CD8-positive, alpha-beta memory T cell (primary cell): Measurements from ENCODE around the gene MAPK4. TPM values are rescaled to one million over a fixed set of nuclear protein-coding genes. Genes with fewer than 3 reads are reported as not detected.
A peak's percentile ranks its signal among the peaks of the same experiment; 100 is the strongest.

ENCODE experiments used
- CTCF ChIA-PET: fragments of 350-600 bp; sonication (Branson Sonifier 250); formaldehyde crosslinking; loops from one replicate; lab custom pipeline; 2021; ENCODE audit warnings: antibody characterized with exemption; lab: Charles Lee
- POLR2A ChIA-PET: fragments of 350-600 bp; sonication (Branson Sonifier 250); formaldehyde crosslinking; loops from one replicate; lab custom pipeline; 2021; ENCODE audit warnings: antibody characterized with exemption; lab: Charles Lee
- DNase-seq, 5 donors: peaks; one replicate each; pipeline versions ENCODE4 v3.0.0 to v3.0.0-alpha.2; 2020 to 2022; ENCODE audit warnings: mixed read lengths in 1 of 5
- H3K27ac ChIP-seq: one replicate; pipeline ENCODE4 v1.7.0; 2013; ENCODE audit warnings: low read depth, mild to moderate bottlenecking, low read length, moderate library complexity
- H3K27me3 ChIP-seq: 2 replicates; pipeline ENCODE4 v1.7.0; 2013; ENCODE audit warnings: low read length, mild to moderate bottlenecking; ENCODE audit not compliant: insufficient read depth, poor library complexity, severe bottlenecking
- H3K36me3 ChIP-seq: 2 replicates; pipeline ENCODE4 v1.7.0; 2013; ENCODE audit warnings: mild to moderate bottlenecking, low read length, moderate library complexity; ENCODE audit not compliant: insufficient read depth
- H3K4me1 ChIP-seq: 2 replicates; pipeline ENCODE4 v1.7.0; 2013; ENCODE audit warnings: mild to moderate bottlenecking, low read length, moderate library complexity; ENCODE audit not compliant: insufficient read depth
- H3K4me3 ChIP-seq: 2 replicates; pipeline ENCODE4 v1.7.0; 2013; ENCODE audit warnings: mild to moderate bottlenecking, low read length
- H3K9me3 ChIP-seq: 2 replicates; pipeline ENCODE4 v1.7.0; 2013; ENCODE audit warnings: mild to moderate bottlenecking, low read length
- H3K27ac Mint-ChIP-seq, 8 donors: one replicate each; pipeline ENCODE4 v1.8.0; 2020 to 2021; ENCODE audit warnings: mixed read lengths in 8 of 8, mild to moderate bottlenecking in 6 of 8, inconsistent platforms in 3 of 8, moderate library complexity in 3 of 8
- H3K27me3 Mint-ChIP-seq, 2 donors: one replicate each; pipeline ENCODE4 v1.8.0; 2020 to 2021; ENCODE audit warnings: mixed read lengths in 2 of 2, mild to moderate bottlenecking in 1 of 2, moderate library complexity in 1 of 2
- H3K36me3 Mint-ChIP-seq, 3 donors: one replicate each; pipeline ENCODE4 v1.8.0; 2020 to 2021; ENCODE audit warnings: mixed read lengths in 3 of 3, inconsistent platforms in 1 of 3, mild to moderate bottlenecking in 1 of 3
- H3K4me1 Mint-ChIP-seq, 3 donors: one replicate each; pipeline ENCODE4 v1.8.0; 2020 to 2021; ENCODE audit warnings: mixed read lengths in 3 of 3, inconsistent platforms in 1 of 3, mild to moderate bottlenecking in 1 of 3
- H3K4me3 Mint-ChIP-seq, 7 donors: one replicate each; pipeline ENCODE4 v1.8.0; 2020 to 2021; ENCODE audit warnings: mixed read lengths in 7 of 7, mild to moderate bottlenecking in 6 of 7, moderate library complexity in 4 of 7, inconsistent platforms in 2 of 7
- H3K9me3 Mint-ChIP-seq, 5 donors: one replicate each; pipeline ENCODE4 v1.8.0; 2020 to 2022; ENCODE audit warnings: mixed read lengths in 5 of 5, mild to moderate bottlenecking in 3 of 5, moderate library complexity in 2 of 5, inconsistent platforms in 1 of 5
- polyA plus RNA-seq: library from polyadenylated mRNA; unstranded; fragments of 300-500 nt; fragmentation: Illumina TruSeq; gene quantifications from one replicate; pipeline ENCODE4 v1.2.3, GENCODE V29; 2021
- total RNA-seq, 2 experiments: library from RNA; stranded (reverse); gene quantifications; one replicate each; pipeline ENCODE4 v1.2.3, GENCODE V29; 2021

The MAPK4 gene
- total and polyA plus RNA-seq, 3 experiments from 2014 or later: not detected

DNA sequence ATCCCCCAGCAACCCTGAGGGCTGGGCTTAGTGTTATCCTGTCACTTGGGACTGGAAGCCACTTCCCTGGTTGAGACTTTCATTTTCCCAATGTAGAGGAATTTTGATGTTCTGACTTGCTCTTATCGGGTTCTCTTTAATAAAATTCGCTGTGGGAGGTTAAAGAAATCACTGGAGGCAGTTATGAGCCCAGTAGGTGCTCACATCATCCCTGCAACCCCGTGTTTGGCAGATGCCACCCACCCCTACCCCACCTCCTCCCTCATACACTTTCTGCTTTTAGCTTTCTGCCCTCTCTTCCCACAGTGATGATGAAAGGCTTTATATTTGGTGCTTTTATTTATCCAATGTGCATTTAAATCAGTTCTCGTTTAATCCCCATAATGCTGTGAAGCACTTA lies 106.6 kb downstream of the MAPK4 start:
- Mint-ChIP-seq H3K4me1 (no peaks in the 10 kb centered on the region), H3K36me3 (no peaks in the 10 kb centered on the region), H3K27ac (no peak overlapping the region), H3K27me3 (no peaks in the 10 kb centered on the region), H3K4me3 (no peak overlapping the region), H3K9me3 (peaks cover 0 to 4% (median 0%) of the 10 kb centered on the region in 5 donors)
- CTCF ChIA-PET: no interaction called here
- DNase-seq: no peak
- no peaks in the 10 kb centered on the region for H3K4me1 ChIP-seq
- H3K9me3 ChIP-seq: no peaks in the 10 kb centered on the region
- POLR2A ChIA-PET: no interaction called here
- H3K27ac ChIP-seq: no peak overlapping the region
- no peak overlapping the region for H3K4me3 ChIP-seq
- H3K36me3 ChIP-seq: no peaks in the 10 kb centered on the region
- no peaks in the 10 kb centered on the region for H3K27me3 ChIP-seq

- DNase-seq: no peak
- ChIA-PET CTCF (no interaction called here), POLR2A (no interaction called here)
- H3K4me3 Mint-ChIP-seq: peak overlapping the region in 1 of 7 donors; percentile 5
- H3K9me3 Mint-ChIP-seq: no peaks in the 10 kb centered on the region
- Histone ChIP-seq H3K9me3 (no peaks in the 10 kb centered on the region), H3K27me3 (no peaks in the 10 kb centered on the region), H3K36me3 (no peaks in the 10 kb centered on the region), H3K27ac (no peak overlapping the region), H3K4me1 (no peaks in the 10 kb centered on the region), H3K4me3 (no peak overlapping the region)
- no peaks in the 10 kb centered on the region for H3K27me3 Mint-ChIP-seq
- no peaks in the 10 kb centered on the region for H3K36me3 Mint-ChIP-seq
- no peak overlapping the region for H3K27ac Mint-ChIP-seq
- H3K4me1 Mint-ChIP-seq: no peaks in the 10 kb centered on the region
Measured at GRCh38 chr18:50671376-50671775, 111.5 kb downstream of the MAPK4 start.

- Mint-ChIP-seq H3K27ac (no peak overlapping the region), H3K4me3 (no peak overlapping the region), H3K36me3 (no peaks in the 10 kb centered on the region), H3K27me3 (no peaks in the 10 kb centered on the region), H3K9me3 (no peaks in the 10 kb centered on the region), H3K4me1 (no peaks in the 10 kb centered on the region)
- Histone ChIP-seq H3K4me1 (no peaks in the 10 kb centered on the region), H3K27ac (no peak overlapping the region), H3K4me3 (no peak overlapping the region), H3K27me3 (no peaks in the 10 kb centered on the region), H3K9me3 (no peaks in the 10 kb centered on the region), H3K36me3 (no peaks in the 10 kb centered on the region)
- ChIA-PET CTCF (no interaction called here), POLR2A (no interaction called here)
- DNase-seq: no peak
Measured at GRCh38 chr18:50674307-50674980, 114.6 kb downstream of the MAPK4 start.

GRCh38 chr18:50675043-50675442 lies 115.2 kb downstream of the MAPK4 start:
- Histone ChIP-seq H3K9me3 (no peaks in the 10 kb centered on the region), H3K27me3 (no peaks in the 10 kb centered on the region), H3K4me3 (no peak overlapping the region), H3K27ac (no peak overlapping the region), H3K36me3 (no peaks in the 10 kb centered on the region), H3K4me1 (no peaks in the 10 kb centered on the region)
- no peaks in the 10 kb centered on the region for H3K27me3 Mint-ChIP-seq
- H3K4me1 Mint-ChIP-seq: no peaks in the 10 kb centered on the region
- no peaks in the 10 kb centered on the region for H3K9me3 Mint-ChIP-seq
- no peak overlapping the region for H3K4me3 Mint-ChIP-seq
- CTCF ChIA-PET: no interaction called here
- H3K36me3 Mint-ChIP-seq: no peaks in the 10 kb centered on the region
- no peak for DNase-seq
- POLR2A ChIA-PET: no interaction called here
- no peak overlapping the region for H3K27ac Mint-ChIP-seq

- CTCF ChIA-PET: no interaction called here
- no peak for DNase-seq
Measured at GRCh38 chr18:50678651-50679050, 118.8 kb downstream of the MAPK4 start.

DNA sequence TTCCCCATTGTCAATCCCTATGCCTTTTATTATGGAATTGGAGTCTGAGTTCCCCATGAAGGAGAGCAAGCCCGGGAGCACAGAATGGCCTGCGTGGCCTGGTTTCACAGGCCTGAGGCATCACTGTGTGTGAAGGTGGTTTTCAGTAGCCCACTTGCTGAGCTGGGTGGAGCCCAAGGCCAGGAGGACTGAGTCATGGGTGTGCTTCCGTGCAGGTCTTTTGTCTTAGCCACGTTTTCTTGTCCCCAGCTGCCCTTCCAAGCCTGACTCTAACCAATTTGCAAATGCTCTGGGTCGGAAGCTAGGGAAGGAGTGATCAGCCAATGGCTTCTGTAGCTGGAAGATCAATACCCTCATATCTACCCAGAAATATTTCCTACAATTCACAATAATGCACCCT lies 119.2 kb downstream of the MAPK4 start:
- Mint-ChIP-seq H3K9me3 (peaks cover 0 to 3% (median 0%) of the 10 kb centered on the region in 5 donors), H3K36me3 (no peaks in the 10 kb centered on the region), H3K27me3 (peaks cover 1 to 4% of the 10 kb centered on the region in 2 donors), H3K4me3 (no peak overlapping the region), H3K4me1 (no peaks in the 10 kb centered on the region), H3K27ac (no peak overlapping the region)
- no peak overlapping the region for H3K4me3 ChIP-seq
- CTCF ChIA-PET: no interaction called here
- no peaks in the 10 kb centered on the region for H3K4me1 ChIP-seq
- POLR2A ChIA-PET: no interaction called here
- H3K9me3 ChIP-seq: no peaks in the 10 kb centered on the region
- H3K36me3 ChIP-seq: no peaks in the 10 kb centered on the region
- H3K27ac ChIP-seq: no peak overlapping the region
- DNase-seq: no peak
- H3K27me3 ChIP-seq: no peaks in the 10 kb centered on the region

More at GRCh38 chr18:50678651-50679050, 118.8 kb downstream of the MAPK4 start:
- no peak overlapping the region for H3K27ac ChIP-seq
- POLR2A ChIA-PET: no interaction called here
- H3K36me3 Mint-ChIP-seq: no peaks in the 10 kb centered on the region
- H3K27me3 ChIP-seq: no peaks in the 10 kb centered on the region
- H3K36me3 ChIP-seq: no peaks in the 10 kb centered on the region
- H3K4me3 Mint-ChIP-seq: peak overlapping the region in 1 of 7 donors; percentile 57
- H3K4me1 ChIP-seq: no peaks in the 10 kb centered on the region
- H3K4me1 Mint-ChIP-seq: no peaks in the 10 kb centered on the region
- H3K27me3 Mint-ChIP-seq: no peaks in the 10 kb centered on the region
- H3K27ac Mint-ChIP-seq: no peak overlapping the region
- H3K9me3 ChIP-seq: no peaks in the 10 kb centered on the region
- no peak overlapping the region for H3K4me3 ChIP-seq
- no peaks in the 10 kb centered on the region for H3K9me3 Mint-ChIP-seq

- POLR2A ChIA-PET: no interaction called here
- no peak for DNase-seq
- CTCF ChIA-PET: no interaction called here
- Mint-ChIP-seq H3K9me3 (peaks cover 0 to 4% (median 0%) of the 10 kb centered on the region in 5 donors), H3K27ac (no peak overlapping the region), H3K27me3 (peaks cover 1 to 5% of the 10 kb centered on the region in 2 donors), H3K36me3 (no peaks in the 10 kb centered on the region), H3K4me3 (no peak overlapping the region), H3K4me1 (no peaks in the 10 kb centered on the region)
- Histone ChIP-seq H3K36me3 (no peaks in the 10 kb centered on the region), H3K4me1 (no peaks in the 10 kb centered on the region), H3K4me3 (no peak overlapping the region), H3K27me3 (no peaks in the 10 kb centered on the region), H3K27ac (no peak overlapping the region), H3K9me3 (no peaks in the 10 kb centered on the region)
Measured at GRCh38 chr18:50679656-50680055, 119.8 kb downstream of the MAPK4 start.

GRCh38 chr18:50680966-50681365 lies 121.1 kb downstream of the MAPK4 start:
- H3K4me3 ChIP-seq: no peak overlapping the region
- peaks cover 0 to 4% (median 0%) of the 10 kb centered on the region in 5 donors for H3K9me3 Mint-ChIP-seq
- POLR2A ChIA-PET: no interaction called here
- no peak overlapping the region for H3K4me3 Mint-ChIP-seq
- CTCF ChIA-PET: no interaction called here
- no peak overlapping the region for H3K27ac ChIP-seq
- H3K4me1 Mint-ChIP-seq: no peaks in the 10 kb centered on the region
- no peaks in the 10 kb centered on the region for H3K9me3 ChIP-seq
- peaks cover 1 to 9% of the 10 kb centered on the region in 2 donors for H3K27me3 Mint-ChIP-seq
- H3K27me3 ChIP-seq: no peaks in the 10 kb centered on the region
- no peaks in the 10 kb centered on the region for H3K36me3 Mint-ChIP-seq
- H3K36me3 ChIP-seq: no peaks in the 10 kb centered on the region
- DNase-seq: no peak
- H3K4me1 ChIP-seq: no peaks in the 10 kb centered on the region
- no peak overlapping the region for H3K27ac Mint-ChIP-seq
